Stimulated activated CD8-positive, alpha-beta memory T cell treated with anti-CD3 and anti-CD28 coated beads, Interleukin-12 subunit alpha, Interleukin-12 subunit beta, amount 100 ng/mL, for 24 hours (primary cell): ENCODE measurements around the gene AMPD3.
A peak's percentile ranks its signal among the peaks of the same experiment; 100 is the strongest.

ENCODE experiments used
- DNase-seq: peaks from one replicate; pipeline ENCODE4 v3.0.0-alpha.2; 2020; ENCODE audit errors: extremely low read depth

Gene AMPD3

DNA sequence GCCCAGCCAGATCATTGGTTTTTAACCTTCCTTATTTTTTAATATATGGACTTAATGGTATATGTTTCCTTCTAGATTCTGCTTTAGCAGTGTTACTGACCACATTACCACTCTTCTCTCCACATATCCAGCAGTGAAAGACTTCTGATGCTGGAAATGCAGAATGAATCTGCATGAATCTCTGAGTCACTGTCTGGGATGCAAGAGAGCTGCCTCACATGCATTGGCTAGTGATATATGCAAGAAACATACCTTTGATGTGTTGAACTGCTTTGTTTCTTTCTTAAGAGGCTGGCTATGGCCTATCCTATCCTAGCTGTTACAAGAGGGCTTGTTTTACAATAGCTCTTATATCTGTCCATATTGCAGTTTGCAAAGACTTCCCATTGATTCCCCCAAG lies 16.6 kb upstream of the AMPD3 start:
- no peak for DNase-seq

DNA sequence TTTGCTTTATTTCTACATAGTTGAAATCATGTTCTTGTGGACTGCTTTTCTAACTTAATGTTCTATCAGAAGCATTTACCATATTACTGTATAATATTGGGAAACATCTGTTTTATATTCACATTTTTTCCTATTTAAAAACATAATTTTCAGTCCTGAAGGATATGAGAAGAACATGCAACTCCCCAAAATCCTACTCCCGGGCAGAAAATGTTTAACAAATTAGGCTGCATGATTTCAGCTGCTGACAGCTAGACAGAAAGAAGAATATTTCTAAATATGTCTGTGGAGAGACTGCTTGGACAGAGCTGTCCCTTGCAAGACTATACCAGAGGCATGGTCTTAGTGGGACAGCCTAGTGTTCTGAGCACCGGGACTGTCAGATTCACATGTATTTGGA lies 15.7 kb upstream of the AMPD3 start:
- no peak for DNase-seq

DNA sequence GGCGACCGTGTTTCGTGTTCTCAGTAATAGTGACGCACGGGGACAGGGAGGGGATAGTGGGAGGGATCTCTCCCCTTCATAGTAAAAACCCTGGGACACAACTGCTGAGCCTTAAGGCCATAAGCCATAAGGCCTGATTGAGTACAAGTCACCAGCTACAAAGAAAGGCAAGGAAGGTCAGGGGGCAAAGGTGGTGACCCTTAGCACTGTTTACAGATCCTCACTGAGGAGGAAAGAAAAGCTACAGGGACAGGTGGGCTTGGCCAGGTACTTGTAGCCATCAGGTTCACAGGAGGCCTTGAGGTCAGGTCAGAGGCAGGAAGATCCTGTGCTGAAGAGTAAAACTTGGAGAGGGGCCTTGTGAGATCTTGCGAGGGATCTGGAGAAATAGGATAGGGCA lies 15.1 kb upstream of the AMPD3 start:
- no peak for DNase-seq

DNA sequence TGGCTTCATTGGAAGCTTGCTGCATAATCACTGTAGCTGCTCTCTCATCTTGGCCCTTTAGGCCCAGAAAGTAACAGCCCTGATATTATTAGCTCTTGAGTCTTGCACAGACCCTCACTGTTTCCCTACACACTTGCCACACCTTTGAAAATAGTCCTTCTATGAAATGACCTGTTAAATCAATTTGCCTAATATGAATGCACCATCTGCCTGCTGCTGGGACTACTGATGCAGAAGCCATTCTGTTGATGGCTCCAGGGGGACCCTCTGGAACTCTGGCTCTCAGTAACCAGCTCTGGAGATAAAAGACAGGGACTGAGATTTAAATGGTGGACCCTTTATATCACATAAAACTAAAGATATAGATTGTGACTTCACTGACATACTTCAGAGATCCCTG lies 14.7 kb upstream of the AMPD3 start:
- DNase-seq: no peak

DNA sequence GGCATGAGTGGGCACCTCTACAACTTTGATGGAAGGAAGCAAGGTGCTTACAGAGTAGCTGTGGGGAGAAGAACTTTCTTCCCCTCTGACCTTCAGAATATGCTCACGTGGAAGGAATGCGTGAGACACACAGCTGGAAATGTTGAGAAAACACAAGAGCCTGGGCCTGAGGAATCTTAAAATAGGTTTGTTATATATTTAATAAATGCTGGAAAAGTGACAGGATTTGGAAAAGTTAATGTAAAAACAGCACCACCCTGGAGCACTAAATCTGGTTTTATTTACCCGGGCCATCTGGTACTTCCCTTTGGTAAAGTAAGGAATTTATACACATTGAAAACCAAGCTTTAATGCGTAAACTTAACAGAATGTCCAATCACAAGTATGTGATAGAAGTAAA lies 14.0 kb upstream of the AMPD3 start:
- no peak for DNase-seq

DNA sequence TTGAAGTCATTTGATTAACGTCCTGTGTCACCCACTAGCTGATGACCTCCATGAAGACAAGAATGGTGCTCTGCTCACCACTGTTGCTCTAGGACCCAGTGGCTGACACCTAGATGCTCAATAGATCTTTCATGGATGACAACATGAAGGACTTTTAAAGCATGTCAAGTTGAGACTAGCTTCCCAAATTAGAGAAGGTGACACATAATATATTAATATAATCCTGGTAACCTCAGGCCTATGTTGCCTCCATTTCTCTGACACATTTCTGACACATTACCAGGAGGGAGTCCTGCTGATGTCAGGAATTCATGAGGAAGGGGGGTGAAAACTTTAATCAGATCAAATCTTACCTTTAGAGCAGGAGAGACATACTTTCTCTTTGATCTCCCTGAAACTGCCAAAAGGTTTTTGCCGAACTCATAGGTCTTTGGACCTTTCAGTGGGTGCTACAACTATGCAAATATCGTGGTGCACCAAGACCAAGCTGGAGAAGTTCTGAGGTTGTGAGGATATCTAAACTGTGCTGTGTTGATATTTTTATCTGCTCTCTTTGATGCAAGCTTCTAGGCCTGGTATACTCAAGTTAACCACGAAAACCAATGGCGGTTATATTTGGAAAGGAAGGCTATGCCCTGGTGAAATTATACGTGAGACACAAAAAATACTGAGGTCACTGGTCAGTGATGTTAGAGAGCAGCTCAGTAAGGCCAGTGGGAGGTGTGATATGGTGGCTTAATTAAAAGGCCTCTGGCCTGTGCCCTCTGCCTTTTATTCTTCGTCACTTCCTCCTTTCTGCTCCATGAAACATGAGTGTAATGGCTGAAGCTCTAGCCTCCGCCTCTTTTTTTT lies 13.2 kb upstream of the AMPD3 start:
- no peak for DNase-seq

DNA sequence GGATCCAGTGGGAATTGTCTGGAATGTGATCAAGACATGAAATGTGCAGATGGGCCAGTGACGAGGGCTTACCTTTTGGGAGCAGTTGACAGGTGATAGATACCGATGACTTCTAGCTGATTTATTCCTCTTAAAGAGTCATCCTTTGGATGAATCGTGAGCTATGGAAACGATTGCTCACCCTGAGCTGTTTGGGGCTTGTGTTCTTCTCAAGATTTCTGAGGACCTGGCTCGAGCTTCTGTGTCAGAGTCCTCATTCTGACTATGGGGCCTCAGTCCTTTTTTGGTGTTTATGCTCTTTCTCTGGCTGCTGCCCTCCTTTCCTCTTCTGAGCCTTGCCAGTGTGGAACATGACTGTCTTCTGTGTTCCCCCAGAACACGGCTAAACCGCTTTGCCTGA lies 11.9 kb upstream of the AMPD3 start:
- DNase-seq: no peak

DNA sequence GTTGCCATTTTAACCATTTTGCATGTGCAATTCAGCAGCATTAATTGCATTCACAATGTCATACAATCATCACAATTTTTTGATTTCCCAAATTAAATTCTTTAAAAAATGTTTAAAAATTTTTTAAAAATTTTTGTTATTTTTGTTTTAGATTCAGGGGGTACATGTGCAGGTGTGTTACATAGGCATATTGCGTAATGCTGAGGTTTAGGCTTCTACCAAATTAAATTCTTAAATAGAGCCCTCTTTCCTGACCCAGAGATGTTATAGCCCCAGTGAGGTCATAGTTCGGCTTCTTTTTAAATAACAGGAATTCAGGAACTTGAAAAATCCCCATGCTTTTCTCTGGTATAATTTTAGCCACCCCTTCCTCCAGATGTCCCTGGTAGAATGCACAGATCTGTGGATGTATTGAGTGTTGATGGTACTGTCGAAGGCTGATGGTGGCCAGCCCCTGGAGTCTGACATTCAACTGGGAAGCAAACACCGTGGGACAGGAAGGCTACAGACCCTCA lies 11.3 kb upstream of the AMPD3 start:
- no peak for DNase-seq

DNA sequence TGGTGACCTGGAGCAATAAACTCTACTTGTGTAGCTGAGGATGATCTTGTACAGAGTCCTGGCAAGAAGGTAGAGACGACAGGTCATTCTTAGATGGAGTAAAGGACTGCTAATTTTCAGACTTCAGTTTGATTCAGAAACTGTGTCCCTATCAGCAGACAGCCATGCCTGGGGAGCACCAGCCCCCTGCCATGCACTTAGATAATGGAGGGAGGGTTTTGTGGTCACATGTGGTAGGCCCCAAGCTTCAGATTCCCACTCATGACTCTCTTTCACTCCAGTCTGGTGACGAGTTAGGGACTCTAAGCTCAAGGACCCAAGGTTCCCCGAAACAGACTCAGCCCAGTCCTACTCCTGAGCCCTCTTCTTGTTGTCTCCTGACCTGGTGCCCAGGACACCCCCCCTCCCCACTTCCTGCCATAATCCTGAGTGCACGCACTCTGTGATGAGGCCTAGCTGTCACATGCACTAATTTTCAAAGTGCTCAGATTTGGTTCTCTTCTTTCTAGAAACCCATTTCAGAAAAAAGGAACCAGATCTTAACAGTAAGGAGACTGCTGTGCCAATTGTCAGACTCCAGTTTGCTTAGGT lies 10.2 kb upstream of the AMPD3 start:
- no peak for DNase-seq

DNA sequence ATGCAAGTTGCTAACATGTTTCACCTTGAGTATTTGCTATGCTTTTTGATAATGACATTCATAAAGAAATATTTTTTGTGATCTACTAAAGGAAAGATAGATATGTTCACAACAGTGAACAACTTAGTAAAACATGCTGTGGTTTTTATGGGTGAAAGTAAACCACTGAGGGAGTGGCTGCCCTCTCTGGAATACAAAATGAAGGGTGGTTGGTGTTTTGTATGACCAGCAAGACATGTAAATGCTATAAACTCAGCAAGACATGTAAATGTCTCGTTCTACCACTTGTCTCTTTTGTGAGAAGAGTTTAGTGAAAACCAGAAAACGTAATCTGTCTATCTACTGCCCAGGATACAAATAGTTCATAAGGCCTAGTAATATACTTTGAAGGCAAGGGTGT lies 7.6 kb upstream of the AMPD3 start:
- DNase-seq: no peak

DNA sequence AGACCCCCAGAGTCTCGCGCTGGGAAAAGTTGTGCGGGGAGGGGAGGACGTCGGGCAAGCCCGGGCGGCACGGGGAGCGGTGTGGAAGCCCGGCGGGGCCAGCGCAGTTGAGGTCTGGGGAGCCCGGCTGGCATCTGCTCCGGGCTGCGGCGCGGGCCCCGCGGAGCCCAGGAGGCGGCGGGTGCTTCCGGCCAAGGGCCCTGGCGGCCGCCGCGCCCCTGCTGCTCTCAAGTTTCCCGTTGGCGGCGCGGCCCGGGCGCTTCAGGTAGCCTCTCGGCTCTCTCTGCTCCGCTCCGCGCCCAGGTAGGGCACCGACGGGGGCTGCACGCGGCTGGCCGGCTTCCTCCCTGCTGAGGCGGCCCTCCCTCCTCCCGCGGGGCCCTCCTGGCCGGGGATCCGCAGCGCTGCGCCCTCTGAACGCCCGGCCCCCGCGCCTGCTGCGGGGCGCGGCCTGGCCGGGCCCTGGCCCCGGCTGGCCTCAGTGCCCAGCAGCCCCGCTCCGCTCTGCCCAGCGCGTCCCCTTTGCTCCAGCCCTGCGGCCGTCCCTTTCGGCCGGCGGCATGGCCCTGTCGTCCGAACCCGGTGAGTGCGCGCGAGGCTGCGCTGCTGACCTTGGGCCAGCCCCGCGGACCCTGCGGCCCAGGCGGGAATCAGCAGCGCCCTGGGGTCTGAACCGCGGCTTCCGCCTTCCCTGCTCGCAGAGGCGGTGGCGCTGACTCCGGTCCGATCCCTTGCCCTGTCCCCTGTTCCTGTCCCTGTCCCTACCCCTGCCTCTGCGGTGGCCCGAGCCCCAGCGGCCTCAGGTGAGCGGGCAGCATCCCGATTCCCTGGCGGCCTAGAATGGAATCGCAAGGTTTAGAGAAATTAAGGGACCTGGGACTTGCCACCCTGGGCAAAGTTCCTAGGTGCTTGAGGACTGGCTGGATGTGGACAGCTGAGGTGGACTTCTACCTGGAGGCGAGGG lies 4.3 kb upstream of the AMPD3 start:
- DNase-seq: no peak

DNA sequence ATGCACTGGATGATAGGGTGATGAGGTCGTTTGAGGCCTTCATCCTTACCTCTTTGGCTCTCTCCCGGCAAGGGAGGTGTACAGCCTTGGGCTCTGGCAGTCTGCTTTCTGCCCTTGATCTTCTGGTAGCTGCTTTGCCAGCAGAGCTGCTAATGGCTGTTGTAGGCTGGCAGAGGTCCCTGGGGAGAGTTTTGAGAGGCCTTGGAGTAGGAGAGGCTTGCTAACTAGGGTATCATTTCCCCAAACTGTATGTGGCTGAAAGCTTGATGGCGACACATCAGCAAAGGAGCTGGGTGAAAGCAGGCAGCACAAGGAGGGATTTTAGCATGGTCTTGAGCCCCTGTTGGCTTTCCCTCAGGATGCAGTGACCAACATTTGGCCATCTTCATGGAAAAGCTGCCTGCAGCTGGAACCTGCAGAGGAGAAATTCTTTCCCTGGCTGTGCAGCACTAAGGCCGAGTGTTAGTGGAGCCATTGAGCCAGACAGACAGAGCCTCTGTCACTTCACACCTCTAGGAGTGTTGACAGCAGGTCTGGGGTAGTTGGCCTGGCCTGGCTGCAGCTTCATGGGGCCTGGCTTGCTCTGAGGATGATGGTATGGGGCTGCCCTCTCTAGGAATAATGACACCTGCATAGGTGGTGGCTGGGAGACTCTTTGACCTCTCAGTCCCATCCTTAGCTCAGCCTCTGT lies 3.5 kb upstream of the AMPD3 start:
- DNase-seq: no peak

DNA sequence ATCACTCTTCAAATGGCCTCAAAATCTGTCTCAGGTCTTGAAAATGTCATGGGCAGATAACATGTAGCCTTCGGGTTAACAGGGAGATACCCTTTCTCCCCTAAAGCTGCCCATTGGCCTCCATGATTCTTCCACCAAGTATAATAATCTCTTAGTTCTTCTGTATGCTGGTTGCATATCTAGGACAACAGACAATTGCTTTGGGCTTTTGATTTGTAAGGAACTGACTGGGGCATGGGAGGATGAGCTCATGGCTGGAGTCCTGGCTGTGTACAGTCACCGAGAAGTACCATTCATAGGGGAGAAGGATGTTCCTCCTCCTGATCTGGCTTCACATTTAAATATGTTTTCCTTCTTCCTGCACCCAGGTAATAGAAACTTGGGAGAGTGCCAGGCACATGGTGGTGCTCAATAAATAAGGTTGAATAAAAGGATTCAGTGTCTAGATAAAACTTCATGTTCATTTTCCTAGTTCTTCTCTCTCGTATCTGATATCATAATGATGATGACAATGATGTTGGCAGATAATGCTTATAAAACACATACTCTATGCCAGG lies 2.8 kb upstream of the AMPD3 start:
- DNase-seq: no peak

DNA sequence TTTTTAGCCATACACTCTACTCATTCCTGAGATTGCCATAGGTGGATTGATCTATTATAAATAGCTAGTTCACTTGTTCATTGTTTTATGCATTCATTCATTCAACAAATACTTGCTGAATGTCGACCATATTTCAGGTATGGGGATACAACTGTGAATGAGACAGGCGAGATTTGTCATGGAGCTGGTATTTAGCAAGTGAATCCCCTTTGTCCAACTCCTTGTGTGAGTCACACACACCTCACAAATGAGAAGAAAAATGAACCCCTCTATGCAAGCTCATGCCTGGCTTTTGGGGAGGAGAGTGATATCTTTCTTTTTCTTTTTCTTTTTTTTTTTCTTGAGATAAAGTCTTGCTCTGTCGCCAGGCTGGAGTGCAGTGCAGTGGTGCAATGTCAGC lies 1.8 kb upstream of the AMPD3 start:
- no peak for DNase-seq

DNA sequence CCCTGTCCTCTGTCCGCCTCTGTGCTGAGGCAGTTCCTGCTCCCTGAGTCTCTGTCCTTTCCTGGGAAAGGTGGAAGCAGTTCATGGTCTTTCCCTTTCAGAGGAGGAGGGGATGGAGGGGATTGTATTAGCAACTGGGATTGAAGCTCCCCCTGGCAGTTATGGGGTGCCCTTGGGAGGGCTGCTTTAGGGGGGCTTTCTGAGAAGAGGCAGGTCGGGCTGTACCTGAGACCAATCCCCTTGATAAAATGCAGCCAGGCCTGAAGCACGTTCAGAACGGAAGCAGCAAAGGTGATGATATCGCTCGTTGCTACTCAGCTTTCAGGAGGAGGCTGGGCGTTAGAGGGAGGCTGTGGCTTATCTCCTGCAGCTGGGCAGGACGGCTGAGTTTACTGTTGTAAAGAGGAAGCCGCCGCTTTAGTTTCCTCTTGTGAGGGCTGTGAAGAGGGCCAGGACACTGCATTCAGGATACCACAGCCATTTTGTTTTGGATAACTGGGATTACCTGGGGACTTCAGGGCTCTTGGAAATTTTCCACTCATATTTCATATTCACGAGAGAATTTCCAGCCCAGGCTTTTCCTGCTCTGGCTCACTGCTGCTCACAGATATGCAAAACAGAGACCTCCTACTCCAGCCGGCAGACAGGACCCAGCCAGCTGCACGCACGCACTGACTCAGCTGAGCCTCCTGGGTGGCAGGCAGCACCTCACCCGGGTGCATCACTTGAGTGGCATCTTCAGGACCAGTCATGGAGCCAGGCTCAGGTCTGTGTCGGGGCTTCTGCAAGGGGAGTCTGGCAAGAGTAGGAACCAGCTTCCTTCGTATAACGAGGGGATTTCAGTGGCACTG lies 798 bp downstream of the AMPD3 start:
- DNase-seq: peak; percentile 46

DNA sequence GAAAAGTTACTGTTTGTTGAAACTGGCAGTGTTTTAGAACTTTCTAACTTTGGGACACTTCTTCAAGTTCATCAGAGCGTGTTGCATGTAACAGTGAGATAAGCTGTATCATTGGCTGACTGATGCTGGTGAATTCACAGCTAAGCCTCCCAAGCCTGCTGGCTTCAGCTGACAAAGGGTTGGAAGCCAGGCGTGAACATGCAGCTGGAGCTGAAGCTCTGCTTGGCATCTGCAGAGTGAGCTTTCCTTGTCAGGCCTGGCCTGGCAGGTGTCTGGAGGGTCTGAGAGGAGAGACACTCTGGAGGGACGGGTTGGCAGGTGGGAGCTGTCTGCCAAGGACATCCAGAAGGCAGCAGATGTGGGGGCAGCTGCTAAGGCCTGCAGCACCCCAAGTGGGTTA lies 1.5 kb downstream of the AMPD3 start:
- no peak for DNase-seq

DNA sequence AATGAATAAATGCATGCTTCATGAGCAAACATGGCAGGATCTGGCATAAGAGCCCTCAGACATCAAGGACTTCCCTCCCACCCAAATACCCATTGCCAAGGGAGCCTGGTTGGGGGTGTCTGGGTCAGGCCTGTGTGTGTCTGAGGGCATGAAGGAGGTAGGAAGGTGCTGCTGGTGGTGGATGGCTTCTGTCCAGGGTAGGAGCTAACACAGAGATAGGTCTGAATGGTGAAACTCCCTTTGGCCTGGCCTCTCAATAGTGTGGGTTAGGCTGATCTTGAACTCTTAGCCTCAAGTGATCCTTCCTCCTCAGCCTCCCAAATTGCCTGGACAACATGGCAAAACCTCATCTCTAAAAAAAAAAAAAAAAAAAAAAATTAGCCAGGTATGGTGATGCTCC lies 2.8 kb downstream of the AMPD3 start:
- DNase-seq: no peak

DNA sequence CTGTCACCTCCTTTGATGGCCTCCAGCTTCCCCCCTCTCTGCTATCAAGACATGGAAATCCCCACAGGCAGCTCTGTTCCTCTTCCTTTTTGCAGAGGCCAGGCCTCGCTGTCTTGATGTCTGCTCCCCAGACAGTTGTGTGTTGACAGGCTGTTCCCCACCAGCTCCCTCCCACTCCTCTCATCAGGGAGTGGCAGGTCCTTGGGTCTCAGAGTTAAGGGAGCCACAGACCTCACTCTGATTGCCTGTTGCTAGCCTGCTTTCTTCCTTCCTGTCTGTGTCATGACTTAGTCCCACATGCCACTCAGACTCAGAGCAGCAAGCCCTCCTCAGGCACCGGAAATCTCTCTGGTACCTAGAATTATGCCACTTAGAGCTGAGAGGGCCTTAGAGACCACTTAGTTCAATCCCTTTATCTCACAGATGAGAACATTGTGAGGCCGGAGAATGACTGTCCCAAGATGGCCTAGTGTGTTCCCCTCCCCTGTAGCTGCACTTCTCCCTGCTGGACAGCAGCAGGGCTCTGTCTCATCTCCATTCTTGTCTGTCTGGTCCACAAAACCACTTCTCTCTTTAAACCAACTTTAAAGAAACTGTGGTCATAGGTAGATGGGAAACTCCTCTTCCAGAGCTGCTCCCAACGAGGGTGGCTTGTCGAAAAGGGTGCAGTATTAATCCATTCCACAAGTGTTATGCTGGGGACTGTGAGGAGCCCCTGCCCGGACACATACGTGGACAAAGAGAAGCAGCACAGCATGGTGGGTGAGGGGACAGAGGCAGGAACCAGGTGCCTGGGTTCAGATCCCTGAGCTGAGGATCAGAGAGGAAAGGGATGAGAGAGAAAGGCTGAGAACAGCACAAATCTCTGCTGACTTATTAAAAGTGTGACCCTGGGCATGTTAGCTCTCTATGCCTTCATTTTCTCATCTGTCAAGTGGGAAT lies 4.2 kb downstream of the AMPD3 start:
- no peak for DNase-seq

DNA sequence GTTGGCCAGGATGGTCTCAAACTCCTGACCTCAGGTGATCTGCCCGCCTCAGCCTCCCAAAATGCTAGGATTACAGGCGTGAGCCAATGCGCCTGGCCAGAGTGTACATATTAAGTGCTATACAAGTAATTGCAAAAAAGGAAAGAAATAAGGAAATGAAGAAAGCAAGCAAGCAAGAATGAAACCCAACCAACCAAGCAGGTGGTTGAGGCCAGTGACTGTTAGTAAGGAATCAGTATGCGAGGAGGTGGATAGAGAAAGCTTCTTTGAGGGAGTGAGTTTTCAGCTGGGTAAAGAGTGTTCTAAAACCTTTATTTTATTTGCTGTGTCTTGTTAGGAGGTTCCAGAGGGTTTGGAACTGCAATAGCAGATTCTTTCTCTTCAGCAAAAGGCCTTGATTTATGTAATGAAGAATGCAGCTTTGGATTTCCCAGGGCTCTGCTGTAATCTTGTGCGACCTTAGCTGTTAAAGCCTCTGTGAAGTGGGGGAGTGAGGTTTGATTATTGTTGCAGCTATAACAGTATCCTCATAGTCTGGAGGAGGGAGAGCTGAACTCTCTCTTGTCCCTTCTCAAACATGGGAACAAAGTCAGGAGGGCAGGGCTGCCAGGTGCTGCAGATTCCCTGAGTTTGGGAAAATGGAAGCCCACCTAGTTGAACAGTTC lies 5.7 kb downstream of the AMPD3 start:
- DNase-seq: no peak
